Mesendoderm (in vitro differentiated cells): Measurements from ENCODE around the gene PARK7.

ENCODE experiments used
- DNase-seq: peaks from one replicate; pipeline ENCODE4 v3.0.0; 2013
- H2AK5ac ChIP-seq: 2 replicates; pipeline ENCODE4 v1.6.1; 2013; ENCODE audit warnings: low read length, inconsistent platforms
- H2BK120ac ChIP-seq: 2 replicates; pipeline ENCODE4 v1.6.1; 2013; ENCODE audit warnings: low read depth, mild to moderate bottlenecking, low read length, moderate library complexity, mixed read lengths
- H2BK15ac ChIP-seq: replicated peaks from 2 replicates; pipeline ENCODE4 v1.6.1; 2013; ENCODE audit warnings: low read depth, mild to moderate bottlenecking, moderate library complexity
- H2BK5ac ChIP-seq: 2 replicates; pipeline ENCODE4 v1.6.1; 2013; ENCODE audit warnings: low read length, inconsistent platforms
- H3K18ac ChIP-seq: 2 replicates; pipeline ENCODE4 v1.6.1; 2013; ENCODE audit warnings: mild to moderate bottlenecking, low read length, mixed read lengths
- H3K23ac ChIP-seq: one replicate; pipeline ENCODE4 v1.6.1; 2013; ENCODE audit warnings: low read length
- H3K27ac ChIP-seq: 2 replicates; pipeline ENCODE4 v1.5.1; 2013; ENCODE audit warnings: low read depth, mild to moderate bottlenecking, inconsistent platforms, low read length, moderate library complexity
- H3K27me3 ChIP-seq: 2 replicates; pipeline ENCODE4 v1.6.1; 2013; ENCODE audit warnings: low read length, control low read depth, mild to moderate bottlenecking, inconsistent platforms; ENCODE audit not compliant: insufficient read depth, poor library complexity
- H3K36me3 ChIP-seq: 2 replicates; pipeline ENCODE4 v1.6.1; 2013; ENCODE audit warnings: low read length, inconsistent platforms; ENCODE audit not compliant: control insufficient read depth, insufficient read depth
- H3K4ac ChIP-seq: one replicate; pipeline ENCODE4 v1.6.1; 2013; ENCODE audit warnings: low read depth, mild to moderate bottlenecking, low read length, moderate library complexity
- H3K4me1 ChIP-seq: 2 replicates; pipeline ENCODE4 v1.6.1; 2013; ENCODE audit warnings: low read depth, low read length, inconsistent platforms; ENCODE audit not compliant: control insufficient read depth
- H3K4me2 ChIP-seq: 2 replicates; pipeline ENCODE4 v1.6.1; 2013; ENCODE audit warnings: low read length
- H3K4me3 ChIP-seq: 2 replicates; pipeline ENCODE4 v1.5.1; 2013; ENCODE audit warnings: mild to moderate bottlenecking, low read length
- H3K56ac ChIP-seq: one replicate; pipeline ENCODE4 v1.6.1; 2013; ENCODE audit warnings: low read length
- H3K79me1 ChIP-seq: 2 replicates; pipeline ENCODE4 v1.6.1; 2013; ENCODE audit warnings: low read length, inconsistent platforms
- H3K79me2 ChIP-seq: 2 replicates; pipeline ENCODE4 v1.6.1; 2013; ENCODE audit warnings: mild to moderate bottlenecking, low read length; ENCODE audit not compliant: control insufficient read depth, insufficient read depth
- H3K9ac ChIP-seq: 2 replicates; pipeline ENCODE4 v1.6.1; 2013; ENCODE audit warnings: low read length, inconsistent platforms
- H4K5ac ChIP-seq: one replicate; pipeline ENCODE4 v1.6.1; 2013; ENCODE audit warnings: low read length
- H4K8ac ChIP-seq: one replicate; pipeline ENCODE4 v1.6.1; 2013; ENCODE audit warnings: low read depth, mild to moderate bottlenecking, control low read depth, low read length, moderate library complexity
- WGBS: extraction: QIAGEN DNeasy Blood & Tissue Kit; methylation state at CpG from one replicate; pipeline ENCODE4 v1.1.7; 2013; ENCODE audit warnings: low lambda C conversion rate, missing lambda C conversion rate; ENCODE audit not compliant: insufficient coverage; ENCODE audit errors: extremely low coverage; 5-methylcytosine and 5-hydroxymethylcytosine counted together

The PARK7 gene

DNA sequence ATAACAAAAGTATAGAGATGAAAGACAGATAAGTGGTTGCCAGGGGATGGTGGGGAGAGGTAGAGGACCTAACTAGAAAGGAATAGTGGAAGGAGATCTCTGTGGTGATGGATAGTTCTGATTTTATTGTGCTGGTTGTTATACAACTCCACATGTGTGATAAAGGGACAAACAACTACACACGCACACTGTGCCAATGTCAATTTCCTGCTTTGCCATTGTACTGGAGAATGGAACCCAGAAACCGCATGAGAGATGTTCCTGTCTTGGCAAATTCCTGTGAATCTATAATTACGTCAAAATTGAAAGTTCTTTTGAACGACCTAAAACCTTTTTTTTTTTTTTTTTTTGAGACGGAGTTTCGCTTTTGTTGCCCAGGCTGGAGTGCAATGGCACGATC is 31.9 kb upstream of the PARK7 start:
- Histone ChIP-seq H3K56ac (no peak overlapping the region), H2BK5ac (no peak overlapping the region), H3K4me3 (no peak overlapping the region), H2BK120ac (no peak overlapping the region), H3K4ac (no peak overlapping the region), H3K27me3 (no peaks in the 10 kb centered on the region), H4K8ac (no peak overlapping the region), H3K23ac (no peak overlapping the region), H3K79me2 (no peaks in the 10 kb centered on the region), H3K4me1 (peaks cover 5% of the 10 kb centered on the region), H3K27ac (no peak overlapping the region), H3K18ac (no peak overlapping the region), H2BK15ac (no peak overlapping the region), H3K79me1 (no peaks in the 10 kb centered on the region), H3K36me3 (no peaks in the 10 kb centered on the region), H3K9ac (no peak overlapping the region), H2AK5ac (no peak overlapping the region), H4K5ac (no peak overlapping the region), H3K4me2 (no peak overlapping the region)
- WGBS, result no CpG with 5 or more reads among the region's 7 CpGs
- DNase-seq, result no peak

DNA sequence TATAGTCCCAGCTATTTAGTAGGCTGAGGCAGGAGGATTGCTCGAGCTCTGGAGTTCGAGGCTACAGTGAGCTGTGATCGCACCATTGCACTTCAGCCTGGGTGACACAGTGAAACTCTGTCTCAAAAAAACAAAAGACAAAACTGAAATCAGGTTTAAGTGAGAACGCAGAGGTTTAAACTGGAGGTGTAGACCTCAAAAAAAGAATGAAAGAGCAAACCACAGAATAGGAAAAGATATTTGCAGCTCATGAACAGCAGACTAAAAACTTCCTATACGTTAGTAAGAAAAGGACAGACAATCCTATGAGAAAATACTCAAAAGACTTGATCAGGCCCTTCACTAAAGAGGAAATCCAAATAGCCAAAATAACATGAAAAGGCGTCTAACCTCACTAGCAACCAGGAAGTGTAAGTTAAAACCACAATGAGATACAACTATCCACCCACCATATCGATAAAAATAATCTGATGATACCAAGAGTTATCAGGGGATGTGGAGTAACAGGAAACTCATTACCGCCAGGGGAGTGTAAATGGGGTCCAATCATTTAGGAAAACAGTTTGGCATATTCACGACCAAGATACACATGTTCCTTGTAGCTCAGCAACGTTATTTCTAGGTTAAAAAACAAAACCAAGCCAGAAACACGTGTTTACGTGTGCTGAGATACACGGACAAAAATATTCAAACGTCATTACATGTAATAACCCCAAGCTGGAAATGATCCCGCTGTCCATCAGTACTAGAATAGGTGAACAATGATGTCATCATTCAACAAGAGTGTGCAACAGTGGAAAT is 30.7 kb upstream of the PARK7 start:
- Histone ChIP-seq H2BK5ac (no peak overlapping the region), H3K56ac (no peak overlapping the region), H3K4me1 (peaks cover 5% of the 10 kb centered on the region), H3K4ac (no peak overlapping the region), H3K23ac (no peak overlapping the region), H3K9ac (no peak overlapping the region), H3K79me2 (no peaks in the 10 kb centered on the region), H2BK15ac (no peak overlapping the region), H3K27me3 (no peaks in the 10 kb centered on the region), H3K36me3 (no peaks in the 10 kb centered on the region), H3K4me3 (no peak overlapping the region), H4K8ac (no peak overlapping the region), H2BK120ac (no peak overlapping the region), H3K79me1 (no peaks in the 10 kb centered on the region), H3K27ac (no peak overlapping the region), H3K18ac (no peak overlapping the region), H4K5ac (no peak overlapping the region), H2AK5ac (no peak overlapping the region), H3K4me2 (no peak overlapping the region)
- no CpG with 5 or more reads among the region's 15 CpGs for WGBS
- DNase-seq, result no peak

DNA sequence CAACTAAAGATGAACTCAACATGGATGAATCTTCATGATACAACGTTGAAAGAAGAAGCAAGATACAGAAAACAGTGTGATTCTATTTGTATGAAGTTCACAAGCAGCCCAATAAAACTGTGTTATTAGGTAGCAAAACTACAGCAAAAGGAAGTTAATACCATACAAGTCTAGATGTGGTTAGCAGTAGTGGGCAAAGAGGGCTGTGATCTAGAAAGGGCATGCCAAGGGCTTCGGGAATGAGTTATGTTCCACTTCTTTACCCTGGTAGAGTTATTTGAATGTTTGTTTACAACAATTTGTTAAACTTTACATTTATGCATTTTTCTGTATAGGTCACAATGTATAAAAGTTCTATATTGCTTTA is 30.1 kb upstream of the PARK7 start:
- Histone ChIP-seq H3K4ac (no peak overlapping the region), H4K8ac (no peak overlapping the region), H3K27me3 (no peaks in the 10 kb centered on the region), H3K4me1 (peaks cover 3% of the 10 kb centered on the region), H3K56ac (no peak overlapping the region), H3K9ac (no peak overlapping the region), H3K4me2 (no peak overlapping the region), H2BK15ac (no peak overlapping the region), H2AK5ac (no peak overlapping the region), H3K27ac (no peak overlapping the region), H3K23ac (no peak overlapping the region), H2BK120ac (no peak overlapping the region), H4K5ac (no peak overlapping the region), H3K4me3 (no peak overlapping the region), H3K79me2 (no peaks in the 10 kb centered on the region), H3K18ac (no peak overlapping the region), H3K79me1 (no peaks in the 10 kb centered on the region), H2BK5ac (no peak overlapping the region), H3K36me3 (no peaks in the 10 kb centered on the region)
- no CpG with 5 or more reads among the region's 2 CpGs for WGBS
- no peak for DNase-seq

DNA sequence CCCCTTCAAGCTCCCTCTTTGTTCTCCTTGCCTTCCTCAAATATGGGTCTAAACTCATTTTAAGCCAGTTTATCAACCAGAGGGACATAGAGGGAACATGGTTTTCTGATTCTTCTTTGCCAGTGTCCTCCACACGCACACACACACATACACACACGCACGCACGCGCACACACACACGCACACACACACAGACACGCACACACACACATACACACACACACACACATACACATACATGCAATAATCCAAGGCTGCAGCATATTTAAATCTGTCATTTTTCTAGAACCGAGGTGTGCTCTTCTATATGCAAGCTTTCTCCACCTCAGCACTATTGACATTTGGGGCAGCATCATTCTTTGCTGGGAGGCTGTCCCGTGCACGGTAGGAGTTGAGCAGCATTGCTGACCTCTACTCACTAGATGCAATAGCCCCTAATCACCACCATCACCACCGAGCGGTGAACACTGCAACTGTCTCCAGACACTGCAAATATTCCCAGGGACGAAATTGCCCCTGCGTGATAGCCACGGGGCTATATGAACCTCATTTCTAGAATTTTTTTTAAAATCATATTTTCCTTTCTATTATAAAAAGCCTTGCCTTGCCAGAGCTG is 28.9 kb upstream of the PARK7 start:
- WGBS, result 100% methylated on average over 6 of the region's 15 CpGs

DNA sequence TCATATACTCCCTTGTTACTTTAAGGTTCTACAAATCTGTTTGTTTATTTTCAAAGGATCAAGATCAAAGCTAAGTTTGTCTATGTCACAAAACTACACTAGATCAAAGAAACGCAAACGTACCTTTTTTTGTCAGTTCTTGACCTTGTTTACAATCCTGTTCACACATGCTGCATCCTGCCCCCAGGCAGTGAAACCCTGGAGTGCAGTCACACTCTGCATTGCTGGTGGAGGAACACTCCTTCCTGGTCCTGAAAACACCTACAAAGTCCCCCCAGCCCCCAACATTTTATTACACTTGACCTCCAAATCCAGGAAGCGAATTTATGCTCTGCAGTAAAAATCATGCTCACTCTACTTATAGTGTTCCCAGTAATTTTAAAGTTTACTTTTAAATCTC is 23.4 kb upstream of the PARK7 start:
- Histone ChIP-seq H3K4me1 (no peaks in the 10 kb centered on the region), H3K23ac (no peak overlapping the region), H3K27me3 (peaks cover 3% of the 10 kb centered on the region), H2BK5ac (no peak overlapping the region), H2AK5ac (no peak overlapping the region), H3K79me1 (no peaks in the 10 kb centered on the region), H3K9ac (no peak overlapping the region), H2BK120ac (no peak overlapping the region), H4K5ac (no peak overlapping the region), H3K79me2 (no peaks in the 10 kb centered on the region), H3K36me3 (no peaks in the 10 kb centered on the region), H4K8ac (no peak overlapping the region), H3K4me2 (no peak overlapping the region), H3K56ac (no peak overlapping the region), H3K4ac (no peak overlapping the region), H3K18ac (no peak overlapping the region), H2BK15ac (no peak overlapping the region), H3K4me3 (no peak overlapping the region), H3K27ac (no peak overlapping the region)
- DNase-seq, result peak; percentile 69
- no CpG with 5 or more reads among the region's 3 CpGs for WGBS

More for the DNA sequence above, 28.9 kb upstream of the PARK7 start:
- no peaks in the 10 kb centered on the region for H3K27me3 ChIP-seq
- H2BK120ac ChIP-seq, result no peak overlapping the region
- no peak overlapping the region for H3K27ac ChIP-seq
- H2BK5ac ChIP-seq, result no peak overlapping the region
- H3K36me3 ChIP-seq, result no peaks in the 10 kb centered on the region
- no peak overlapping the region for H4K8ac ChIP-seq
- H2AK5ac ChIP-seq, result peak overlapping the region; percentile 72
- no peak overlapping the region for H3K9ac ChIP-seq
- DNase-seq, result no peak
- no peak overlapping the region for H4K5ac ChIP-seq
- H3K56ac ChIP-seq, result no peak overlapping the region
- H3K4ac ChIP-seq, result no peak overlapping the region
- H3K79me1 ChIP-seq, result no peaks in the 10 kb centered on the region
- H3K4me3 ChIP-seq, result no peak overlapping the region
- no peaks in the 10 kb centered on the region for H3K79me2 ChIP-seq
- H3K23ac ChIP-seq, result no peak overlapping the region
- no peaks in the 10 kb centered on the region for H3K4me1 ChIP-seq
- H2BK15ac ChIP-seq, result no peak overlapping the region
- H3K18ac ChIP-seq, result no peak overlapping the region
- no peak overlapping the region for H3K4me2 ChIP-seq
